Activated T-cell treated with anti-CD3 and anti-CD28 coated beads for 48 hours (primary cell): ENCODE measurements around the gene ATG3.
"Not testable (repeated sequence)": the region's sequence is repeated elsewhere in the genome, so short reads cannot be mapped to it uniquely, and the experiment has no call there.

Experiments used
- DNase-seq: peaks from one replicate; pipeline ENCODE4 v3.0.0-alpha.2; 2020; ENCODE audit warnings: low read depth

Gene ATG3

GRCh38 chr3:112560721-112561483 is 860 bp downstream of the ATG3 start:
- DNase-seq, result peak; percentile 64

GRCh38 chr3:112560307-112560706 is 1.5 kb downstream of the ATG3 start:
- DNase-seq, result no peak

GRCh38 chr3:112557976-112558375 is 3.8 kb downstream of the ATG3 start:
- no peak for DNase-seq

GRCh38 chr3:112555535-112556170 is 6.1 kb downstream of the ATG3 start:
- no peak for DNase-seq

GRCh38 chr3:112550859-112551258 is 10.9 kb downstream of the ATG3 start:
- no peak for DNase-seq

- no peak for DNase-seq
These were observed 15.5 kb downstream of the ATG3 start for GRCh38 chr3:112546216-112546759.

- no peak for DNase-seq
These were observed 21.7 kb downstream of the ATG3 start for GRCh38 chr3:112539825-112540650.

GRCh38 chr3:112531358-112531781 is 30.4 kb downstream of the ATG3 start:
- DNase-seq, result no peak

GRCh38 chr3:112530573-112530972 is 31.2 kb downstream of the ATG3 start:
- DNase-seq, result no peak

GRCh38 chr3:112524127-112524526 is 37.6 kb downstream of the ATG3 start:
- DNase-seq, result not testable (repeated sequence)

GRCh38 chr3:112519424-112520001 is 42.2 kb downstream of the ATG3 start:
- no peak for DNase-seq

GRCh38 chr3:112518970-112519369 is 42.8 kb downstream of the ATG3 start:
- not testable (repeated sequence) for DNase-seq

- no peak for DNase-seq
These were observed 47.1 kb downstream of the ATG3 start for GRCh38 chr3:112514527-112515128.

- no peak for DNase-seq
These were observed 49.4 kb downstream of the ATG3 start for GRCh38 chr3:112512320-112512719.

GRCh38 chr3:112508860-112509259 is 52.9 kb downstream of the ATG3 start:
- no peak for DNase-seq

- no peak for DNase-seq
These were observed 53.5 kb downstream of the ATG3 start for GRCh38 chr3:112508261-112508660.

- no peak for DNase-seq
These were observed 55.9 kb downstream of the ATG3 start for GRCh38 chr3:112505907-112506306.

GRCh38 chr3:112504123-112504522 is 57.6 kb downstream of the ATG3 start:
- no peak for DNase-seq

GRCh38 chr3:112503304-112503972 is 58.3 kb downstream of the ATG3 start:
- DNase-seq, result no peak

GRCh38 chr3:112500621-112501020 is 61.1 kb downstream of the ATG3 start:
- no peak for DNase-seq
